GM19455 (cell line): ENCODE data around the gene PPP3CA.

Source experiments
- ATAC-seq: cut with Tn5 transposase; IDR thresholded peaks from one replicate; pipeline ENCODE4 v1.9.1; 2021; ENCODE audit not compliant: unreplicated experiment

The PPP3CA gene

DNA sequence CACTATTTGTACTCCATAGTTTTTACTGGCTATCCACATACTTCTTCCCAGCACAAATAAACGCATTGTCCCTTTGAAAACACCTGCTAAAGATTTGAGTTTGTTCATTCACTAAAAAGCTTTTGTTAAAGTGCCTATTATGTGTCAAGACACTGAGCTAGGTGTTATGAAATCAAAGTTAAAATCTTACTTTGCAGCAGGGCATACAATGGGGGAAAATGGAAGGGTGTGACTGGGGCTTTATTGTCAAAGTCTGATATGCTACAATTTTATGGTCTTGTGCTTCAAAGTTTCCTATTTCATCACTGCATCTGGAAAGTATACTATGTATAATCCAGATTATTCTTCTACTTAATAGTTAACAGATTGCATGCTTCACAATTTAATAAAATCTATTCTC, 128.4 kb downstream of the PPP3CA start:
- ATAC-seq = no peak

- ATAC-seq = no peak
Observed at GRCh38 chr4:101218346-101218745, 129.0 kb downstream of the PPP3CA start.

- no peak for ATAC-seq
Observed at GRCh38 chr4:101217353-101218031, 129.8 kb downstream of the PPP3CA start.

GRCh38 chr4:101211146-101211553, 136.2 kb downstream of the PPP3CA start:
- no peak for ATAC-seq

- ATAC-seq = no peak
Observed at GRCh38 chr4:101210331-101210730, 137.0 kb downstream of the PPP3CA start.

GRCh38 chr4:101208171-101208570, 139.2 kb downstream of the PPP3CA start:
- ATAC-seq = no peak

DNA sequence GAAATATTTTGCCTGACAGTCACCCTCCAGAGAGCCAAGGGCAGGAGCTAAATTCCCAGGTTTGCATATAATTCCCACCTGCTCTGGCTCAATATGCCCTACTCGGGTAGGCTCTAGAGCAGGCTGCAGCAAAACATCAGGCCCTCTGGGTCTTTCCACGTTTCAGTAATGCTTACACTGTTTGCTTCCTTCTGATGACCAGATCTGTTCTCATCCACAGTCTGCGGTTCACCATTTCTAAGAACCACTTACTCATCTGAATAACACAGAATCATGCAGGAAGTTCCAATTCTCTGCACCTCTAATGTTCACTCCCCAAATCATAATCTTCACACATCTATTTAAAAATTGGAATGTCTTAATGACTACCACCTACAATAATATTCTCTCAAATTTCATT, 141.4 kb downstream of the PPP3CA start:
- peak; percentile 89 for ATAC-seq

DNA sequence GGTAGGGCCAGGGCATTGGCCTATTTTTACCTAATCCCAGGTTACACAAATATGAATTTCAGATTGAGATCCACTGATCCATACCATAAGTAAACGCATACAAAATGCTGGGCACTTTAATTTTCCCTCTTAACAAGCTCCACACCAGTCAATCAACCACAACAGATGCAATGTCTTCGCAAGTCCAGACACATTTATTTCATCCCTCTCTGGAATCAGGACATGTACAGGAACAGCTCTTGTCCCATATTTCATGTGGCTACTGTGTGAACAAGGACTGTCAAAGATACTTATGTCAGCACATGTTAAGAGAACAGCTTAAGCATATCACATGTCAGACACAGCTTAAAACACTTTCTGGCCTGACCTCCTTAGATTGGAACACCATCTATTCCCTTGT, 145.9 kb downstream of the PPP3CA start:
- no peak for ATAC-seq

DNA sequence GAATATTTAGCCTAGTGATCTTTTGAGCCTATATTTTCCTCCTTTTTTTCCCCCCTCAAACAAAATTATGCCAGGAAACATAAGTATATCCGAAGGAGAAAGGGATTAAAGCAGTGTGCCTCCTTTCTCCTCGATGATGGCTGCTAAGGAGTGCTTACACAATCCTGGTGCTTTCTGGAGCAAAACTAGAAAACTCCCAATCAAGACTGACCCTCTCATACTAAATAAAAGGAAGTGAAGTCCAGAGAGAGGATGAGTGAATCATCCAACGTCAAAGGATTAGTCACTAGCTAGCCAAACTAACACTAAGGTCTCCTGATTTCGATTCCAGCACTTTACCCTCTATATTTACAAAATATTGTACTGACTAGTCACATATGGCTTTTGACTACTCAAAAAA, 146.8 kb downstream of the PPP3CA start:
- no peak for ATAC-seq

- ATAC-seq = no peak
Observed at GRCh38 chr4:101199507-101200285, 147.6 kb downstream of the PPP3CA start.

DNA sequence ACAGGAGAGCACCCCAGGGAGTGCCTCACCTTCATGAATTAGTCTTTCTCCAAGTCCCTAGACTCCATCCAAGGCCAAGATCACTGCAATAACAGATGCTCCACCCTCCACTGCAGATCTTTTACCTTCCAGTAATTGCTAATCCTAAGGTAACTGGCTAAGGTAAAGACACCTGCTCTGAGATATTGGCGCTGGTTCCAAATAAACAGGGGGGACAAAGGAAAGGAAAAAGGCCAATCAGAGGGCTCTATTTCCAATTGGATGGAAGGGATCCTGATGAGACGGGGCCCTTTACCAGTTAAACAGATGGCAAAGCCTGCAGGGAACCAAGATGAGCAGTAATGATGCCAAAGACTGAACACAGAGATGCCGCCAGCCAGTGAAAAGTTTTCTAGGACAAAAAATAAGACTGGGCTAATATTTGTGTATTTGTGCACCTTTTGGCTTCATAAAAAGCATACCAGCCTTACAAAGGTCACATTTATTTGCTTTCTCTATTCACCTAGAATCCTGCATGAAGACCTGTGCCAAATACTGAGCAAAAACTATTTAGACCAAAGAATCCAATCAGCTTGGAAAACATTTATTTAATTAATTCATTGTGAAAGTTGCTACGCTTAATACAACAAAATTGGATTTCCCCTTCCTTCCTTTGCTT, 148.5 kb downstream of the PPP3CA start:
- ATAC-seq = no peak

DNA sequence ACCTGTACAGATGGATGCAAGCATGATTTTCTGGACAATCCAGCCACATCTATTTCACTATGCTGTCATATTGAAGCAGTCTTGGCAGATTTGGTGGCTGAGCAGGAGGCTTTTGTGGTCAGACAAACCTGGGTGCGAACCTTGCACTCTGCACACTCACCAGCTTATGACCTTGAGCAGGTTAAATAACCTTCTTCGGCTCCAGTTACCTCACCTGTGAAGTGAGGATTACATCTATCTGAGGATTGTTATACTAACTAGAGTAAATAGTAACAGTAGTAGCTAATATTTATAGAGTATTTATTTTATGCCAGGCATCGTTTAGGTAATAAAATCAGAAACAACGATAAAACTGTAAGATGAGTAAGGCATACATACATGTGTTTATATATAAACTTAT, 150.0 kb downstream of the PPP3CA start:
- ATAC-seq = no peak

DNA sequence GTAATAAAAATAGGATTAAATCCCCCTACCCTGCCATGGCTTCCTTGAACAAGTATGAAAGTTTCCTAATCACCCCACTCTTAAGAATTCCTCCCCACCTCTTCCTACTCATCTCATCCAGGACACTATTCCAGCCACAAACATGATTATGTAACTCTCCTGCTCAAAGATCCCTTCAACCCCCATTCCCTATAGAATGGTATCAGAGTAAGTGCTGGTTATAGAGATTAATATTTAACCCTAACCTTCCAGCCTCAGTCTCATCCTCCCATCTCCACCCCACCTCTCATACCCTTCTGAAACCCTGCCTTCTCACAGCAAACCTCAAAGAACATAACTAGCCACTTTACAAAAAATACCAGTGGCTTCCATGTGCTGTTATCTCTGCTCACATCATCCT, 155.1 kb downstream of the PPP3CA start:
- ATAC-seq = no peak

DNA sequence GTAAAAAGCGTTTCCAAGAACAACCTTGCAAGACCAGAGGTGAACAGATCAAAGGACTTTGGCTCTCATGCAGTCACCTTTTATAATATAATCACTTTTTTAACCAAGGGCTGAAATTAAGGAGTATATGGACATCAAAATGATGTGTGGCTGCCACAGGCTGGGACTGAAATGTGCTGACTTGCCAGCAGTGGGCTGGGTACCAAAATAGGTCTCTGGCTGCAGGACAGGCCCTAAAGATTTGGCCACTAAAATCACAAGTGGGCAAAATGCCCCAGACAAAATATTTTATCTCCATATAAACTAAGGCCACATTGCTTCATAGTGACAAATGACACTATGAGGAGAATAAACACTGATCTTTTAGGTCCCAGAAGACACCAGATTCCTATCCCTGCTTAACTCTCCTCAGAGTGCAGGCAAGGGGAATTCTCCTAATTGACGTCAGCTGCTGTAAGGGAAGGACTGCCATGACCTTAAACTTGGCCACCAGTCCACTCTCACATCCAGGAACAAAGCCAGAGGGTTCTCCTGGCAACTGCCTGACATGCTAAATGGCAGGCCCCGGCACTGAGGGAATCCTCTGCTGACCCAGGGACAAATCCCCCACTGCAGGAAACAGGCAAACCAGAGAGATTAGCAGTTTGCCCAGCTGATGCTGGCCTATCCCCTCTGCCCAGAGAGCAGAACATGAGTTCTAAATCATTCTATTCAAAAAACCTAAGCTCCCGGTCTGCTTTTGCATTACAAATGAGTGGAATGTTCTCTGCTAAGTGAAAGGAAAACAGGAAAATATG, 155.8 kb downstream of the PPP3CA start:
- no peak for ATAC-seq

DNA sequence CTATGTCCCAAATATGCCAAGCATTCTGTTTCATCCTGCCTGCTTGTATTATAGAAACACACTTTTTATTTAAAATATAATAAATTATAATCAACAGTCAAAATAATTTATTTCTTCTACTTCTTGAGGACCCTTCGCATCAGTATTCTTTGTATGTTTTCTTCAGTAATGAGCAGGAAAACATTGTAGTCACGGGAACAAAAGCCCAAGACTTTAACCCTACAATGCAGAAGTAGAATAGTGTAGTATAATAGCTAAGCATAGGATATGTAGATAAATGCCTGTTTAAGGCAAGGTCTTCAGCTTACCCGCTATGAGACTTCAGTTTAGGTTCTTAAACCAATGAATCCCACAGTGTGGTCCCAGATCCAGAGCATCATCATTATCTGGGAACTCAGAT, 156.6 kb downstream of the PPP3CA start:
- ATAC-seq = no peak

DNA sequence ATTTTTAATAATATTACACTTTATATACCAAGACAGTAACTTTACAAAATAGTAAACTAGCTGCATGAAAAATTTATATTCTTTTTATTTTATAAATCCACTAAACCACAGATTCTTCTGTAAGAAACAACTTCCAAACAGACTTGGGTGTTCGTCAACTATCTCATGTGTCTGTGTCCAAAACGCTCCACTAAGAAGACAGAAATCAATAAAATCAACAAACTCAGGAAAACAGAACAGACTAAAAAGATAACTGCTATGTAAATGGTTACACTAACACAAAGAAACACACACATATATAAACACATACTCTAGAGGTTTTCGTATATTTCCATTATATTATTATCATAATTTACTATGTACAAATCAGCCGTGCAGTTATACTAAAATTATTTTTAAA, 158.4 kb downstream of the PPP3CA start:
- no peak for ATAC-seq

DNA sequence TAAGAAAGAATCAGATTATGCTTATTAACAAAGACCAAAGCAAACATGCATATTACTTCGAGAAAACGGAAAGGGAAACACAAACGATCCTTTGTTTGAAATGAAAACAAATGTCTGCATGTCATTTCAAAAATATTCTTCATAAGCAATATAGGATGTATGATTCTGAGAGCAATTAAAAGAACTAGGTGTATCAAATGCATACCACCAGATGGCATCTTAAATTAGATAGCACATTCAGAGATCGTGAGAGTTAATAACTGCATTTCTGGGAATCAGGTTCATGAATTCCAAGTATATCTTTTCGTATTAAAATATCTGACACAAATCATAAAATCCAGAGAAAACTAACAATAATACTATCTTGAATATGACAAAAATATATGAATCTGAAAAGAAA, 159.5 kb downstream of the PPP3CA start:
- ATAC-seq = no peak

DNA sequence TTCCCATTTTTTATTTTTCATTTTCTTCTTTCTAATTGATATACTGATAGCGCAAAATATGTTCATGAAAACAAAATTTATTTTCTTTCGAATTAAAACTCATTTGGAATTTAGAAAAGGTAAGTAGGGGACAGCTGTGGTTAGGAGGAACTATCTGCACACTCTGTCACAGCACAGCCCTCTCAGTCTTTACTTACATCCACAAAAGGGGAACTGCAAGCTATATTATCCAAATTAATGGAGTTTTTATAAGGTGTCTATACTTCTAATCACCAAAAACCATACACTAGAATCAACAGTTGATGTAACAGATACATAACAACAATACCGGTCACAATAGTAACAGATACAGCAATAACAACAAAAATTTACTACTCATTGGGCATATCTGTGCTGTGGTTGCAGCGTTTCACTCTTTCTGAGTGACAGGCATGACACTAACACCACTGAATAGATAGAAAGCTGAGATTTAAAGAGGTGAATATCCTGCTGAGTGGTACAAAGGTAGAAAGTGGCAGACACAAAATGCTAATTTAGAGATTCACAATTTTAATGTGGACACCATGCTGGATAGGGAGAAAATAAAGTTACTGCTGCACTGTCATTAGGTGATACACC, 160.7 kb downstream of the PPP3CA start:
- no peak for ATAC-seq

DNA sequence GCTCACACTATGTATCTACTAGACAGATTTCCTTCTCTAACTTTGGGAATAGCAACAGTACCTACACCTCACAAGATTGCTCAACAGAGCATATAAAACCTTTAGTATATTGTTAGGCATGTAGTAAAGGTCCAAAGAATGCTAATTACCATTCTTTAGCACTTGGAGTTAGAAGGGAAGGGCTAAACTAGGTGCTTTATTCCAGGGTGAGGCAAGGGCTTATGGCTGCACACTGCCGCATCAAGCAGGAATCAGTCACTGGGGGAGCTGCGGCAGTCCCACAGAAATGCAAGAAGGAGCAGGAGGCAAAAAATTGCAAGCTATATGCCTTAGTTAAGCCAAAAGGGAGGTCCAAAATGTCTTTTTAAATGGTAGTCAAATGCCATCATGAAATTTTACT, 162.7 kb downstream of the PPP3CA start:
- no peak for ATAC-seq

DNA sequence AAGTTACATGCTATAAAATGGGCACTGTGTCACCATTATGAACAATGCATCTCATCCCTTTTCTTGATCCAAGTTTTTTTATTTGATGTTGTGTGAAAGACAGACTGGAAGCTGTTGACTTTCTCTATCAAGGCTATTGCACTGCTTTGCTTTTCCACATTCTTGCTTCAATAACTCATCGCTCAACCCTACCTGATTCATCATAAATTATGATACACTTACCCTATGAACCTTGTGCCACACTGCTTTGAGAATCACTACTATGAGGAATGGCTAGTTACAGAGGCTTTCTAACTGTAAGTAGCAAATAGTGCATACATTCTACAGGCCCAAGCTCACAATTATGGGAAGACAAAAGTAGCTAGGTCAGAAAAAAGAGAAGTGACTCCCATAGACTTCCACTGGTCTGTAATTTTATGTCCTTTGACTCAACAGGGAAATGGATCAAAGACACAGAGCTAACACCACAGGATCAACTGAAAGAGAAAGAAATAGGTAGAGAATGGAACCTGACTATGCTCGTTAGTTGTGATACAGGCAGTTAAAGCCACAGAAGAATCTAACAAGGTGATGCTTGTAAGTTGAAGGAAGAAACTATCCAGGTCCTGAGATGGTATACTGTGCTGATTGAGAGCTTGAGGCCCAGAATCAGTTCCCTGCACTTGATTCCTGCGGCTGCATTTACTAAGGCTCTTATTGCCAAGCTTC, 163.5 kb downstream of the PPP3CA start:
- ATAC-seq = no peak
